BJ (cell line): ENCODE measurements around the gene SPARCL1. TPM values are rescaled to one million over a fixed set of nuclear protein-coding genes. Genes with fewer than 3 reads are reported as not detected.

ENCODE experiments used
- CTCF ChIA-PET: fragments of 350-600 bp; formaldehyde crosslinking; extraction: SDS; loops from one replicate; lab custom pipeline; 2021; ENCODE audit warnings: antibody characterized with exemption, inconsistent platforms; lab: Yijun Ruan, JAX
- POLR2A ChIA-PET: fragments of 300-600 bp; sonication (Branson Sonifier 250); formaldehyde crosslinking; extraction: SDS; loops from one replicate; lab custom pipeline; 2021; ENCODE audit warnings: antibody characterized with exemption; lab: Charles Lee
- DNase-seq: peaks from one replicate; pipeline ENCODE4 v3.0.0-alpha.2; 2011; ENCODE audit warnings: low read depth
- H3K27me3 ChIP-seq: 2 replicates; pipeline ENCODE4 v1.6.0; 2011; ENCODE audit warnings: low read length; ENCODE audit not compliant: control insufficient read depth, insufficient read depth
- H3K36me3 ChIP-seq: 2 replicates; pipeline ENCODE4 v1.5.1; 2011; ENCODE audit warnings: low read length; ENCODE audit not compliant: control insufficient read depth, insufficient read depth
- H3K4me3 ChIP-seq: 2 replicates; pipeline ENCODE4 v1.5.1; 2011; ENCODE audit warnings: low read depth, mild to moderate bottlenecking, control low read depth, low read length
- polyA plus RNA-seq: library from polyadenylated mRNA; depleted of rRNA; stranded (reverse); fragments of >200 nt; gene quantifications from 2 replicates; pipeline ENCODE4 v1.2.3, GENCODE V29; 2011
- TF ChIP-seq, protein P1 (sequence below): IDR thresholded peaks from 2 replicates; pipeline ENCODE4 v1.5.1; 2011; ENCODE audit warnings: low read depth, mild to moderate bottlenecking, control low read depth, inconsistent platforms, low read length, moderate library complexity; ENCODE audit not compliant: insufficient read depth

SPARCL1 gene
- polyA plus RNA-seq, 1 experiment = not detected

DNA sequence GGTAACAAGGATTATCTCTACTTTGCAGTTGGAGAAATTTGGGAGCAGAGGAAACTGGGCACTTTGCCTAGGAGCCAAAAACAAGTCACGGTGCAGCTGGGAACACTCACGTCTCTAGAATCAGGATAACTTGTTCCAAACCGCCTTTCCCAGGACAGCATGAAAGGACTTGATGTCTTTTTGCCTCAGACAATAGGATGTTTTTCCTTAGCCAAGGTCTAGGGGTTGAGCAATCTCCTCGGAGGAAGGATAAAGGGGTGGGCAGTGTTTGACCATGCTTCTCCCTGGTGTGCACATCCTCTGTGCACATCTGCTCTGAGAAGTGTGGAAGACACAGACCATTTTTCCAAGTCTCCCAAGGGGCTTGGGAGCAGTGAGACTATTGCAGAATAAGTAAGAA, 1.7 kb upstream of the SPARCL1 start:
- ChIA-PET POLR2A (no interaction called here), CTCF (interaction anchor here (1.2 to 1.5 kb wide), 2 partner anchors 12 to 13 kb away, joined by 3 to 4 read pairs; no protein-coding TSS in a partner anchor)
- no peaks in the 10 kb centered on the region for H3K36me3 ChIP-seq
- H3K4me3 ChIP-seq = no peak overlapping the region
- no peaks in the 10 kb centered on the region for H3K27me3 ChIP-seq
- TF ChIP-seq, protein P1, sequence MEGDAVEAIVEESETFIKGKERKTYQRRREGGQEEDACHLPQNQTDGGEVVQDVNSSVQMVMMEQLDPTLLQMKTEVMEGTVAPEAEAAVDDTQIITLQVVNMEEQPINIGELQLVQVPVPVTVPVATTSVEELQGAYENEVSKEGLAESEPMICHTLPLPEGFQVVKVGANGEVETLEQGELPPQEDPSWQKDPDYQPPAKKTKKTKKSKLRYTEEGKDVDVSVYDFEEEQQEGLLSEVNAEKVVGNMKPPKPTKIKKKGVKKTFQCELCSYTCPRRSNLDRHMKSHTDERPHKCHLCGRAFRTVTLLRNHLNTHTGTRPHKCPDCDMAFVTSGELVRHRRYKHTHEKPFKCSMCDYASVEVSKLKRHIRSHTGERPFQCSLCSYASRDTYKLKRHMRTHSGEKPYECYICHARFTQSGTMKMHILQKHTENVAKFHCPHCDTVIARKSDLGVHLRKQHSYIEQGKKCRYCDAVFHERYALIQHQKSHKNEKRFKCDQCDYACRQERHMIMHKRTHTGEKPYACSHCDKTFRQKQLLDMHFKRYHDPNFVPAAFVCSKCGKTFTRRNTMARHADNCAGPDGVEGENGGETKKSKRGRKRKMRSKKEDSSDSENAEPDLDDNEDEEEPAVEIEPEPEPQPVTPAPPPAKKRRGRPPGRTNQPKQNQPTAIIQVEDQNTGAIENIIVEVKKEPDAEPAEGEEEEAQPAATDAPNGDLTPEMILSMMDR = no peak
- DNase-seq = no peak

DNA sequence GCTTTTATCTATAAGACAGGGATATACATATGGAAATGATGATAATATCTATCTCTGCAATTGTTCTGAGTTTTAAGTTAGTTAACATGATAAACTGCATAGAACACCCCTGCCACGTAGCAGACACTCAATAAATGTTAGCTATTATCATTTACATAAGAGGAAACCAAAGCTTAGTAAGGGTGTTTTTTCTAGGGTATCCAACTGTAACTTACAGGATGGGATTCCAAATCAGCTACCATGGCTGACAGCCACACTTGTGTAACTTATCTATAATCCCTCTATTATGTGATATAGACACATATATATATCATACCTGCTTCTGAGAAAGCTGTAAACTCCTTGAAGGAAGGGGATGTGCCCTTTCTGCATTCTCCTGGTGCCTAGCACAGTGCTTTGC, 1.1 kb upstream of the SPARCL1 start:
- DNase-seq = no peak
- no peaks in the 10 kb centered on the region for H3K36me3 ChIP-seq
- no peaks in the 10 kb centered on the region for H3K27me3 ChIP-seq
- CTCF ChIA-PET = interaction anchor here (0.6 to 1.5 kb wide), 3 partner anchors 12 to 319 kb away, joined by 3 to 4 read pairs (median 3); no protein-coding TSS in a partner anchor
- H3K4me3 ChIP-seq = no peak overlapping the region
- POLR2A ChIA-PET = no interaction called here
- TF ChIP-seq, protein P1 = no peak

DNA sequence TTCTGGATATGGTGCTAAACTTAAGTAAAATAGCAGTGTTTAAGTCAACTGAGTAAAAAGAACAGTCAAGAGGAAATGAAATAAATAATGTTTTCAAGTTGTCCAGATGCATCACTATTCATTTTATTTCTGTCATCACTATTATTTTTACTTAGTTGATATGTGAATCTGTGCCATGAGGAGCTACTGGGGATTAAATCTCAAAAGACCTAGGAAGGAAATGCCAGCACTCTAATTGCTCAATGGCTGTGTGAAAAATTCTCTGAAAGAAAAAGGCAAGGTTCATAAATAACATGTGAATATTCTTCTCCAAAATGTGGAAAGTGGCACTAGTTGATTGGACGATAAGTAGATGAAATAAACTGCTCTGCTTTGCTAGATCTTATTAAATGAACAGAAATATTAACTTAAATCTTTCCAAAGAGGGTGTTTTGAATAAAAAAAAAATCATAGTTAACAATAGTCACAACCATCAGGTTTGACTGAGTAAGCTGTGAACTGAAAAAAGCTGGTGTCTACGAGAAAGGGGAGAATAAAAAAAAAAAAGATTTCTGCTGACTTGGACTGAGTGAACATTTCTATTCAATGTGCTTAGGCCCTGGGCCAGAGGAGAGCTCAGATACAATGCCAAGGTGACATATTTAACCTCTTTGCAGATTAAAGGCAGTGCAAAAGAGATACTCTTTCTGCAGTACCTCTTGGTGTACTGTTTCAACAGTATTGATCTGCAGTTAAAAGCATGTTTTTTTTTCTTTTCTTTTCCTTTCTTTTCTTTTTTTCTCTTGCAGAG, 1.6 kb downstream of the SPARCL1 start:
- H3K4me3 ChIP-seq = no peak overlapping the region
- TF ChIP-seq, protein P1 = no peak
- CTCF ChIA-PET = interaction anchor here (0.8 kb wide), 1 partner anchor 17 kb away, joined by 3 read pairs; no protein-coding TSS in a partner anchor
- no peaks in the 10 kb centered on the region for H3K36me3 ChIP-seq
- DNase-seq = no peak
- POLR2A ChIA-PET = no interaction called here
- H3K27me3 ChIP-seq = no peaks in the 10 kb centered on the region

DNA sequence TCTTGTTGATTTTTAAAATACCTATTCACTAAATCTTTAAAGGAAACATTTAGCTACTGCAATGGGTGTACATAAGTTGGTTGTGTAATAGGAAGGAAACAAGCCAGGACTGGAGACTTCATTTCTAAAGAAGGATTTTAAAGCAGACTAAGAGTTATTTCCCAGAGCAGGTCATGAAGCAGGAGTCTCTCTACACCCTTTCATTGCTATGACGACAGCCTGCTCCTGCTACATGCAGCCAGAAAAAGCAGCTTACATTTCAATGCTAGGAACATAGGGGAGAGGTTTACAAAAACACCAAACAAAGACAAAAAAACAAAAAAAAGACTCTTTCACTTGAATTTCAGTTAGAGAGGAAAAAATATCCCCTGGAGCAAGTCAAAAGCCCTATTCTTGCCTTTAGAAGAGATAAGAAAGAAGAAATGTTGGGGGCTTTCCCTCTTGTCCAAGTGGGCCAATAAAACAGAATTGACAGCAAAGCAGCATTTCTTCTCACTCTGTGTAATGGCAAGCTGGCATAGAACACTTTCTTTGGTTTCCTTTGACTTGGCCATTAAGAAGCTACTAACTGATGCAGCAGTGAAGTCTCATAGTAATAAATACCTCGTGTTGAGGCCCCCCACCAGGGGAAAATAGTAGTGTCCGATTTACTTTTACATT, 3.4 kb downstream of the SPARCL1 start:
- ChIA-PET CTCF (no interaction called here), POLR2A (no interaction called here)
- no peak overlapping the region for H3K4me3 ChIP-seq
- DNase-seq = no peak
- no peaks in the 10 kb centered on the region for H3K27me3 ChIP-seq
- H3K36me3 ChIP-seq = no peaks in the 10 kb centered on the region
- TF ChIP-seq, protein P1 = no peak

DNA sequence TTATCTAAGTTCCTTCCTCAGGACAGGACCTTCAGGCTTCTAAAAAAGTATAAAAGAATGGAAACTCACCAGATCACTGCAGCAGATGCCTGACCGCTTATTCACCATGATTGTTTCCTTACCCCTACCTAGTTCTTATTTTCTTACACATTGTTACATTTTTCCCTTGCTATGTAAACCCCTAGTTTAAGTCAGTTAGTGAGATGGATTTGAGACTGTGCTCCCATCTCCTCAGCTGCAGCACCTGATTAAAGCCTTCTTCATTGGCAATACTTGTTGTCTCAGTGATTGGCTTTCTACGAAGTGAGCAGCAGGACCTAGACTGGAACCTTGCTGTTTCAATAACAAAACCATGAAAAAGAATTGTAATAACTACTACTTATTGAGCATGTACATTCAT, 4.7 kb downstream of the SPARCL1 start:
- POLR2A ChIA-PET = no interaction called here
- no peak for DNase-seq
- no peaks in the 10 kb centered on the region for H3K36me3 ChIP-seq
- TF ChIP-seq, protein P1 = no peak
- H3K27me3 ChIP-seq = no peaks in the 10 kb centered on the region
- CTCF ChIA-PET = no interaction called here
- no peak overlapping the region for H3K4me3 ChIP-seq
